Right cardiac atrium (tissue), 5 donors: Measurements from ENCODE around the gene ASH1L. TPM values are rescaled to one million over a fixed set of nuclear protein-coding genes. Genes with fewer than 3 reads are reported as not detected.
"Not testable (repeated sequence)": the region's sequence is repeated elsewhere in the genome, so short reads cannot be mapped to it uniquely, and the experiment has no call there.

Experiments
- ATAC-seq, 2 donors: fragments of 200-7000 bp; cut with Tn5 transposase; one replicate each; pipeline versions ENCODE4 v1.8.0 to v1.9.1; 2020; ENCODE audit warnings: moderate library complexity in 2 of 2, mild to moderate bottlenecking in 1 of 2
- DNase-seq, 3 donors: peaks; one replicate each; pipeline ENCODE4 v3.0.0-alpha.2; 2020
- H3K27ac ChIP-seq: one replicate; pipeline ENCODE4 v1.5.1; 2013; ENCODE audit warnings: mild to moderate bottlenecking, low read length, control low read depth, moderate library complexity
- H3K27me3 ChIP-seq: one replicate; pipeline ENCODE4 v1.6.1; 2013; ENCODE audit not compliant: control insufficient read depth, insufficient read depth
- H3K4me1 ChIP-seq: one replicate; pipeline ENCODE4 v1.6.1; 2013; ENCODE audit warnings: low read length; ENCODE audit not compliant: control insufficient read depth, insufficient read depth
- H3K4me3 ChIP-seq: one replicate; pipeline ENCODE4 v1.5.1; 2013; ENCODE audit warnings: low read length, control low read depth
- H3K9me3 ChIP-seq: one replicate; pipeline ENCODE4 v1.6.1; 2013; ENCODE audit warnings: low read length; ENCODE audit not compliant: control insufficient read depth
- WGBS: extraction: QIAGEN DNeasy Blood & Tissue Kit; methylation state at CpG from one replicate; pipeline ENCODE4 v1.1.7; 2013; 5-methylcytosine and 5-hydroxymethylcytosine counted together
- intact Hi-C, 4 donors: fragments of 100-400 bp; cut with DNase I; formaldehyde crosslinking; loops; one replicate each; pipeline versions ENCODE4 v1.11.0 to v1.14.0; 2022 to 2023
- polyA plus RNA-seq: library from polyadenylated mRNA; stranded (reverse); fragments of 200-250 nt; gene quantifications from one replicate; pipeline ENCODE4 v1.2.3, GENCODE V29; 2013
- total RNA-seq, 4 donors: library from RNA; stranded (reverse); fragmentation: NEBNext Ultra II Directional; extraction: Animal tissue kit (Norgen Biotek cat#: 25700); gene quantifications; one replicate each; pipeline ENCODE4 v1.2.1, GENCODE V29; 2021
- donor health status: healthy with polysubstance abuse.
- donor health status: DM: no; HTN: yes; CAD: no.
- donor health status: DM: no; HTN: no; CAD: no.
- donor health status: DM: no; HTN: yes; CAD: no; lungs with severe emphysema.
- donor health status: DM: yes; HTN: yes; CAD: no.

ASH1L gene
- total and polyA plus RNA-seq, 5 donors = 11.3 to 57.7 (median 48.0) TPM

DNA sequence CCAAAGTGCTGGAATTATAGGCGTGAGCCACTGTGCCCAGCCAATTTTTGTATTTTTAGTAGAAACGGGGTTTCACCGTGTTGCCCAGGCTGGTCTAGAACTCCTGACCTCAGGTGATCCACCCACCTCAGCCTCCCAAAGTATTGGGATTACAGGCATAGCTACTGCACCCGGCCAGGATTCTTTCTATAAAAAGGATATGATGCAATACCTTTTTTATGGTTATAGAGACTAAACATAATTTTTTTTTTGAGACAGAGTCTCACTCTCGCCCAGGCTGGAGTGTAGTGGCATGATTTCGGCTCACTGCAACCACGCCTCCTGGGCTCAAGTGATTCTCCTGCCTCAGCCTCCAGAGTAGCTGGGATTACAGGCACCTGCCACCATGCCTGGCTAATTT is 233.7 kb downstream of the ASH1L start:
- intact Hi-C loops = loop anchor here in 1 of 4 donors (10.0 kb wide), 1 partner anchor 176 kb away; no protein-coding TSS in a partner anchor
- WGBS = 84% methylated on average over 7 of the region's 7 CpGs
- not testable (repeated sequence) for H3K9me3 ChIP-seq, ATAC-seq, H3K4me3 ChIP-seq, H3K4me1 ChIP-seq, H3K27me3 ChIP-seq, DNase-seq, H3K27ac ChIP-seq

DNA sequence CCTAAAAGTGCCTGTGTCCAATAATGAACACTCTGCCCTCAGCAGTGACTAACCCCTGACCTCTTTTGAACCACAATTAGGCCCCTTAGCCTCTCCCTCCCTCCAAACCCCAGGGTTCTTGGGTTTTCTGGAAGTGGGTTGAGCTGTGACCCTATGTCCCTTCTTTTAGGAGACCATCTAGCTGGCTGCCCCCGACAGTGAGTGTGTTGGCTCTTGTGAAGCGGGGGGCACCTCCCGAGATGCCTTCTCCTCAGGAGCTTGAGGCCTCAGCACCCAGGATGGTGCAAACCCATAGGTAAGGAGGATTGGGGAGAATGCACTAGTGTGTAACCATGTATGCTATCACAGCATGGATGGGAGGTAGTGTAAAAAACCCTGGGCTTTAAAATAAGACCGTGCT is 234.6 kb downstream of the ASH1L start:
- Histone ChIP-seq H3K27me3 (no peaks in the 10 kb centered on the region), H3K27ac (no peak overlapping the region), H3K4me1 (no peaks in the 10 kb centered on the region), H3K9me3 (no peaks in the 10 kb centered on the region), H3K4me3 (no peak overlapping the region)
- ATAC-seq = no peak
- 85% methylated on average over 4 of the region's 4 CpGs for WGBS
- no peak for DNase-seq
- intact Hi-C loops = loop anchor here in 1 of 4 donors (10.0 kb wide), 1 partner anchor 177 kb away; no protein-coding TSS in a partner anchor

DNA sequence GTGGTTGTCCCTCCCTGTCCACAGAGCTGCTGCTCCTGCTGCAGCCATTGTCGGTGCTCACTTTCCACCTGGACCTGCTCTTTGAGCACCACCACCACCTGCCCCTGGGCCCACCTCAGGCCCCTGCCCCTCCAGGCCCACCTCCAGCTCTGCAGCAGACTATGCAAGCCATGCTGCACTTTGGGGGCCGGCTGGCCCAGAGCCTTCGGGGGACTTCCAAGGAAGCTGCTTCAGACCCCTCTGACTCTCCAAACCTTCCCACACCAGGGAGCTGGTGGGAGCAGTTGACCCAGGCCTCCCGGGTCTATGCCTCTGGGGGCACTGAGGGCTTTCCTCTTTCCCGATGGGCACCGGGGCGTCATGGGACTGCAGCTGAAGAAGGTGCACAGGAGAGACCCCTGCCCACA is 236.0 kb downstream of the ASH1L start:
- DNase-seq (peak; percentile 27 to 66 (median 64)), ATAC-seq (no peak)
- Histone ChIP-seq H3K27me3 (no peaks in the 10 kb centered on the region), H3K4me1 (peaks cover 4% of the 10 kb centered on the region), H3K9me3 (no peaks in the 10 kb centered on the region), H3K27ac (no peak overlapping the region), H3K4me3 (no peak overlapping the region)
- WGBS = 82% methylated on average over 7 of the region's 7 CpGs
- intact Hi-C loops = loop anchor here in 1 of 4 donors (10.0 kb wide), 1 partner anchor 178 kb away; no protein-coding TSS in a partner anchor

DNA sequence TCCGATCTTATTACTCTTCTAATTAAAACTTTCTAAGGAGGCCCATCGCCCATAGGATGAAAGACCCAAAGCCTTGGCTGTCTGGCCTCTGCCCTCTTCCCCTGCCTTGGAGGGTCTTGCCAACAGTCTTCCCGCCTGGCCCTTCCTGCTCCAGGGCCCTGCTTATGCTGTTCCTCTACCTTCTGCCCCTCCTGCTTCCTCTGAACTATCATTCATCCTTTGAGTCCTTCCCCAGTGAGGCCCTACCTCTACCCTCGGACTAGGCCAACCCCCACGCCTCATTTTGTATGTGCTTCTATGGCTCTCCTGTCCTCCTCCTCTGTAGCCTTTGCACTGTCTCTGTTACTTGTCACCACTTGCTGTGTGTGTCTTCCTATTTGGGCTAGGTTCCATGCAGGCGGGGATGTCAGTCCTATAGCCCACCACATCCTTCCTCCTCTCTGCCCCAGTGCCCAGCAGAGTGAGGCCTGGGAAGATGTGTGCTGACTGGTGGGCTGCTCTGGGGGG is 236.5 kb downstream of the ASH1L start:
- intact Hi-C loops = loop anchor here in 1 of 4 donors (10.0 kb wide), 1 partner anchor 179 kb away; no protein-coding TSS in a partner anchor
- Histone ChIP-seq H3K27ac (no peak overlapping the region), H3K4me1 (peaks cover 4% of the 10 kb centered on the region), H3K4me3 (no peak overlapping the region), H3K9me3 (no peaks in the 10 kb centered on the region), H3K27me3 (no peaks in the 10 kb centered on the region)
- 80% methylated on average over 6 of the region's 6 CpGs for WGBS
- ATAC-seq (no peak), DNase-seq (no peak)

DNA sequence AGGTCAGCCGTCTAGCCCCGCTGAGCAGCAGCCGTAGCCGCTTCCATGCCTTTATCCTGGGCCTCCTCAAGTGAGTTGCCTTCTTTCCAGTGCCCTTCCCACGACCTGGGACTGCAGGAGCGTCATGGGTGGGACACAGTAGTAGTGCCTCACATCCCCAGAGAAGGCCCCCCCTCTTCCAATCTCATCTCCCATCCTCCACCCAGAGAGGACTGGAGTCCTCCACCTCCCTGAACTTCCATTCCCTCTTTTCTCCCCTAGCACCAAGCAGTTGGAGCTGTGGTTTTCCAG is 237.1 kb downstream of the ASH1L start:
- H3K9me3 ChIP-seq = no peaks in the 10 kb centered on the region
- H3K4me3 ChIP-seq = no peak overlapping the region
- no peak for ATAC-seq
- H3K27ac ChIP-seq = no peak overlapping the region
- H3K4me1 ChIP-seq = peaks cover 4% of the 10 kb centered on the region
- no peak for DNase-seq
- WGBS = 60% methylated on average over 6 of the region's 6 CpGs
- no peaks in the 10 kb centered on the region for H3K27me3 ChIP-seq
- intact Hi-C loops = loop anchor here in 1 of 4 donors (10.0 kb wide), 1 partner anchor 179 kb away; no protein-coding TSS in a partner anchor

DNA sequence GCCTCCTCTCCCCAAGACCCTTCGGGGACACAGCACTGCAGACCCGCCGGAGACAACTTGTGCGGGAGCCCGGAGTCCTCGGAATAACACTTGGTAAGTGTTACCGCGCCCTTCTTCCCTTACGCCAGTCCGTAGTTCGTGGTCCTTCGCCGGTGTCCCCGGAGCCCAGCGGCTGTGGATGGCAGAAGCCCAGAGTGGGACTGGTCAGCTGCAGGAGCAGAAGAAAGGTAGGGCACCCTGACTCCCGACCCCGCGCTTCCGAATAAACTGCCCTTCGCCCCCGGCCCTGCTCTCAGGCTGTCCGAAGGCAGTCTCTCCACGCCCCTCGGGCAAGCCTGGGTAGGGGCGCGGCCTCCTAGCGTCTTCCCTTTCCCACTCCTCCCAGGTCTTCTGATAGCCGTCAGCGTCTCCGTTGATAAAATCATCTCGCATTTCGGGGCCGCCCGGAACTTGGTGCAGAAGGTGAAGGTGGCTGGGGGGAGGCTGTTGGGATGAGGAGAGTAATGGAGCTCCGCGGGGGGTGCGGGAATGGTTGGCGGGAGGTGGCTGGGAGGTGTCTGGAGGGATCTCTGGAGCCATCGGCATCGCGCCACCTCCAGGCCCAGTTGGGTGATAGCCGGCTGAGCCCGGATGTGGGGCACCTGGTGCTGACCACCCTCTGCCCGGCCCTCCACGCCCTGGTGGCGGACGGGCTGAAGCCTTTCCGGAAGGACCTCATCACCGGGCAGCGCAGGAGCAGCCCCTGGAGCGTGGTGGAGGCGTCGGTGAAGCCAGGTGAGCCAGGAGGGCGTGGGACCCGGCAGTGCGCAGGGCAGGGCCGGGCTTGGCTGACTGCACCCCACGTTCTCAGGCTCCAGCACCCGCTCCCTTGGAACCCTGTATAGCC is 237.6 kb downstream of the ASH1L start:
- peak; percentile 61 to 80 (median 79) for DNase-seq
- Histone ChIP-seq H3K4me1 (peaks cover 4% of the 10 kb centered on the region), H3K27me3 (no peaks in the 10 kb centered on the region), H3K9me3 (no peaks in the 10 kb centered on the region), H3K4me3 (peak overlapping the region; percentile 72), H3K27ac (peak overlapping the region; percentile 9)
- WGBS = 12% methylated on average over 59 of the region's 59 CpGs
- intact Hi-C loops = loop anchor here (5.0 to 10.0 kb wide), 4 partner anchors 48 to 180 kb away; partner anchors contain the start of genes HCN3 (in 4 of the 4) and ENTREP3 (in 1 of the 4)
- ATAC-seq = peak in 1 of 2 donors; percentile 0

DNA sequence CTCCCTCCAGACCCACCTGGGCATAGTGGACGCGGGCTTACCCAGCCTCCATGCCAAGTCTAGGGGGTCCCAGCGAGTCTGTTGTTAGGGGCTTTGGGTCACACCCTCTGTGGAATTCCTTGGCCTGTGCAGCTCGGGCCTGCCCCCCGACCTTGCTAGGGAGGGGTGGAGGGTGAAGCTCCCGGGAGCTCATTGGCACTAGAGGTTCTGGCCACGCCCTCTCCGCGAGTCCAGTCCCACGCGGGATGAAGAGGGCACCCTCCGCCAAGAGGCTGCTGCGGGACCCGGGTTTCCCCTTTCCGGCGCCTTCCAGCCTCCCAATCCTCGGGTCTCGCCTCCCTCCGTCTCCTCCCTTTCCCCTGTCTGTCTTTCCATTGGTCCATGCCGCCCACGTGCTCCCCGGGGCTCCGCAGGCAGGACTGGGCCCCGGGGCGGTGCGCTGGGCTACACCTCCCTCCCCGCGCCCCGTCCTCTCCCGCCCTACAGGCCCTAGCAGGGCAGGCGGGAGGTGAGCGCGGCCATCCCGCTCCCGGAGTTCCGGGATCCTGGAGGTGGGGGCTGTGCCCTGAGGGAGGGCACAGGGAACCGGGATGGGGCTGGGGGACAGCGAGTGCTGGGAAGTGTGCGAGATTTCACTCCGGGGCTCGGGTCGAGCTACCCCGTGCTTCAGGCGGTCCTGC is 238.4 kb downstream of the ASH1L start:
- Histone ChIP-seq H3K4me3 (peak overlapping the region; percentile 72), H3K4me1 (peaks cover 4% of the 10 kb centered on the region), H3K27ac (peak overlapping the region; percentile 88), H3K9me3 (no peaks in the 10 kb centered on the region), H3K27me3 (no peaks in the 10 kb centered on the region)
- WGBS = under 1% methylated on average over 44 of the region's 44 CpGs
- intact Hi-C loops = loop anchor here (5.0 to 10.0 kb wide), 4 partner anchors 47 to 181 kb away; partner anchors contain the start of genes HCN3 (in 4 of the 4) and ENTREP3 (in 1 of the 4)
- DNase-seq (peak; percentile 97 to 98 (median 98)), ATAC-seq (peak; percentile 88 to 89)

DNA sequence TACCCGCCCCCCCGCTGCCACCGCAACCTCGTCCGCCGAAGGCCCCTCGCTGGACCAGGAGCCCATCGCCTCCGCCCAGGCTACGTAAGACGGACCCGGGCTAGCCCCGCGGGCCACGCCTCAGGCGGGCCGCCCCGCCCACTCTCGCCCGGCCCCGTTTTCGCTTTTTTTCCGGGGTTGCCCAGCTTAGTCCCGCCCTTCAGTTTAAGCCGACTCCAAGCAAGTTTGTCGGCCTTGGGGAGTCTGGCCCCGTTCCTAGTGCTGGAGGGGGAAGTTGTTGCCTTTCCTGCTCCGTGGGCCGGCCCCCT is 238.9 kb downstream of the ASH1L start:
- DNase-seq (peak; percentile 91 to 97 (median 95)), ATAC-seq (peak; percentile 73 to 77)
- H3K4me1 ChIP-seq = peaks cover 4% of the 10 kb centered on the region
- H3K4me3 ChIP-seq = peak overlapping the region; percentile 72
- no peaks in the 10 kb centered on the region for H3K27me3 ChIP-seq
- intact Hi-C loops = loop anchor here (5.0 to 10.0 kb wide), 4 partner anchors 46 to 181 kb away; partner anchors contain the start of genes HCN3 (in 4 of the 4) and ENTREP3 (in 1 of the 4)
- H3K27ac ChIP-seq = peak overlapping the region; percentile 88
- no peaks in the 10 kb centered on the region for H3K9me3 ChIP-seq
- WGBS = under 1% methylated on average over 29 of the region's 29 CpGs

DNA sequence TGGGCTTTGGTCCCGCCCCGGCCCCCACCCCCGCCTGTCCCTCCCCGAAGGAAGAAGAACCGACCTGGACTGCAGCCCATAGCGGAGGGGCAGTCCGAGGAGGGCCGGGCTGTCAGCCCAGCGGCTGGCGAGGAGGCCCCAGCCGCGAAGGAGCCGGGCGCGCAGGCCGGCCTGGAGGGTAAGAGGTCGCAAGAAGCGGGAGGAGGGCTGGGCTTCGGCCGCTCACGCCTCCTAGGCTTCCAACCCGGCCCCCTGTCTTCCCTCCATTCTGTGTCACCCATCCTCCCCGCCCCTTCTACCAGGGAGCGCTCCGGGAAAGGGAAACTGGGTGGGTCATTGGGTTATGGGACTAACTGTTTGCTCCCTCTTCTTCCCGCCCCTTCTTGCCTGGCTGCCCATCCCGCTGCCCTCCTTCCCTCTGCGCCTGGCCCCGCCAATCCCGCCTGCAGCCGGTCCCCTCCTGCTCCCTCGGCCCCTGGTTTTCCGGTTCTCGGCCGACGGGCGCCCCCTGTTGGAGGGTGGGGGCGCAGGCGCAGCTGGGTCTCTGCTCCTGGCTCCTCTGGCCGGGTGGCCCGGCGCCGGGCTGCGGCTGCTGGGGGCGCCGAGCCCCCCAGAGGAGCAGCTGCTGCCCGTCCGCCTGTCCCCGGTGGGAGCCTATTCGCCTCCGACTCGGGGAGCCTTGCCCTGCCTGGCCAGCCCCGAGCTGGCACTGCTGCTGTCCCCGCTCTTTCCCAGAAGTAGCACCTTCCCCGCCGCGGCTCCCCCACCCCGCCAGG is 239.5 kb downstream of the ASH1L start:
- intact Hi-C loops = loop anchor here (5.0 to 10.0 kb wide), 4 partner anchors 46 to 182 kb away; partner anchors contain the start of genes HCN3 (in 4 of the 4) and ENTREP3 (in 1 of the 4)
- DNase-seq = peak; percentile 95 to 98 (median 96)
- no peaks in the 10 kb centered on the region for H3K9me3 ChIP-seq
- no peaks in the 10 kb centered on the region for H3K27me3 ChIP-seq
- ATAC-seq = peak; percentile 62 to 63
- WGBS = under 1% methylated on average over 57 of the region's 58 CpGs
- H3K4me3 ChIP-seq = peak overlapping the region; percentile 72
- H3K27ac ChIP-seq = peak overlapping the region; percentile 83
- H3K4me1 ChIP-seq = peaks cover 4% of the 10 kb centered on the region

DNA sequence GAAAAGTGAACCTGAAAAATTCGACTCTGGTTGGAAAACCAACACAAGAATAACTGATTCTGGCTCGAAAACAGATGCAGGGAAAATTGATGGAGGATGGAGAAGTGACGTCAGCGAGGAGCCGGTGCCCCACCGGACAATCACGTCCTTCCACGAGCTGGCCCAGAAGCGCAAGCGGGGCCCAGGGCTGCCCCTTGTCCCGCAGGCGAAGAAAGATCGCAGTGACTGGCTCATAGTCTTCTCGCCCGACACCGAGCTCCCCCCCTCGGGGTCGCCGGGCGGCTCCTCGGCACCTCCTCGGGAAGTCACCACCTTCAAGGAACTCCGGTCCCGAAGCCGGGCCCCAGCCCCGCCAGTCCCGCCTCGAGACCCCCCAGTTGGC is 240.0 kb downstream of the ASH1L start:
- WGBS = under 1% methylated on average over 28 of the region's 28 CpGs
- Histone ChIP-seq H3K9me3 (no peaks in the 10 kb centered on the region), H3K27me3 (no peaks in the 10 kb centered on the region), H3K4me1 (peaks cover 4% of the 10 kb centered on the region), H3K4me3 (peak overlapping the region; percentile 72), H3K27ac (peak overlapping the region; percentile 71)
- no peak for ATAC-seq
- intact Hi-C loops = loop anchor here (5.0 to 10.0 kb wide), 4 partner anchors 45 to 182 kb away; partner anchors contain the start of genes HCN3 (in 4 of the 4) and ENTREP3 (in 1 of the 4)
- peak in 1 of 3 donors; percentile 79 for DNase-seq
